A549 (cell line): Measurements from ENCODE around the gene SLX1A. TPM values are rescaled to one million over a fixed set of nuclear protein-coding genes. Genes with fewer than 3 reads are reported as not detected.
"Not testable (repeated sequence)": the region's sequence is repeated elsewhere in the genome, so short reads cannot be mapped to it uniquely, and the experiment has no call there.

Source experiments
- ATAC-seq, 2 experiments: fragments of 200-7000 bp in 1 of 2; fragments of >200 bp in 1 of 2; cut with Nextera tagmentation in 1 of 2; cut with Tn5 transposase in 1 of 2; 3 replicates each; pipeline versions ENCODE4 v1.8.0 to v1.9.1; 2018 to 2020; ENCODE audit warnings: mild to moderate bottlenecking in 1 of 2, moderate library complexity in 1 of 2
- CTCF ChIA-PET: fragments of 300-600 bp; sonication (Branson Sonifier 250); formaldehyde crosslinking; extraction: SDS; loops from one replicate; lab custom pipeline; 2021; ENCODE audit warnings: antibody characterized with exemption, inconsistent platforms; lab: Yijun Ruan, JAX
- POLR2A ChIA-PET: fragments of 350-600 bp; formaldehyde crosslinking; extraction: SDS; loops from one replicate; lab custom pipeline; 2021; ENCODE audit warnings: antibody characterized with exemption, inconsistent platforms; lab: Yijun Ruan, JAX
- DNase-seq, 2 experiments: peaks; one replicate each; pipeline versions ENCODE4 v3.0.0 to v3.0.0-alpha.2; 2011 to 2016; ENCODE audit warnings: low read depth in 1 of 2, low spot score in 1 of 2
- FAIRE-seq: peaks from 2 replicates; lab custom pipeline; 2011; peaks lifted over from hg19 to GRCh38; lab: Jason Lieb, UNC
- H3K27ac ChIP-seq, 2 experiments: fragments of >200 bp; sonication (Bioruptor Twin); formaldehyde crosslinking; 3 replicates each; pipeline ENCODE4 v1.5.1; 2016 to 2017
- H3K4me1 ChIP-seq: fragments of >200 bp; sonication (Bioruptor Twin); formaldehyde crosslinking; 3 replicates; pipeline ENCODE4 v1.6.1; 2016
- H3K4me2 ChIP-seq: fragments of >200 bp; sonication (Bioruptor Twin); formaldehyde crosslinking; 3 replicates; pipeline ENCODE4 v1.6.1; 2016
- H3K4me3 ChIP-seq: fragments of >200 bp; sonication (Bioruptor Twin); formaldehyde crosslinking; 3 replicates; pipeline ENCODE4 v1.5.1; 2016
- H3K9me3 ChIP-seq: fragments of >200 bp; sonication (Bioruptor Twin); formaldehyde crosslinking; 3 replicates; pipeline ENCODE4 v1.6.1; 2016
- ATOH8 ChIP-seq: fragments of 250-450 bp; sonication (Bioruptor Pico); IDR thresholded peaks from 2 replicates; pipeline ENCODE4 v1.5.0; 2020; ENCODE audit warnings: low read depth, mild to moderate bottlenecking, moderate library complexity
- CEBPB ChIP-seq, 2 experiments: fragments of >200 bp in 1 of 2; sonication (Bioruptor Twin) in 1 of 2; formaldehyde crosslinking in 1 of 2; IDR thresholded peaks; 2 replicates each; pipeline ENCODE4 v1.6.1; 2012 to 2016
- CHD2 ChIP-seq: fragments of 150-350 bp; IDR thresholded peaks from 2 replicates; pipeline ENCODE4 v1.6.1; 2014; ENCODE audit warnings: low read length; ENCODE audit not compliant: partially characterized antibody
- FOSL2 ChIP-seq, 2 experiments: fragments of 450-650 bp in 1 of 2; fragments of >200 bp in 1 of 2; sonication (Bioruptor Twin) in 1 of 2; formaldehyde crosslinking; IDR thresholded peaks; 2 replicates each; pipeline versions ENCODE4 v1.5.0 to v1.6.1; 2016 to 2020; ENCODE audit warnings: mild to moderate bottlenecking in 1 of 2, moderate library complexity in 1 of 2
- FOXS1 ChIP-seq: fragments of 250-450 bp; sonication (Bioruptor Pico); IDR thresholded peaks from 2 replicates; pipeline ENCODE4 v1.5.0; 2020; ENCODE audit warnings: mild to moderate bottlenecking, moderate library complexity
- GATA3 ChIP-seq: IDR thresholded peaks from 2 replicates; pipeline ENCODE4 v1.6.1; 2012; ENCODE audit warnings: borderline replicate concordance
- HDAC2 ChIP-seq: fragments of 200-600 bp; sonication (generic); IDR thresholded peaks from 2 replicates; pipeline ENCODE4 v1.6.1; 2016
- HES2 ChIP-seq: fragments of >200 bp; sonication (Bioruptor Twin); formaldehyde crosslinking; IDR thresholded peaks from 2 replicates; pipeline ENCODE4 v1.6.1; 2016
- HOXB5 ChIP-seq: fragments of 250-450 bp; sonication (Bioruptor Pico); IDR thresholded peaks from 2 replicates; pipeline ENCODE4 v1.5.0; 2020; ENCODE audit warnings: mild to moderate bottlenecking, moderate library complexity
- JUNB ChIP-seq: fragments of >200 bp; sonication (Bioruptor Twin); formaldehyde crosslinking; IDR thresholded peaks from 2 replicates; pipeline ENCODE4 v1.6.1; 2016
- KDM1A ChIP-seq: fragments of 200-600 bp; sonication (generic); IDR thresholded peaks from 2 replicates; pipeline ENCODE4 v1.6.1; 2016; ENCODE audit warnings: low read depth, mild to moderate bottlenecking
- MAFK ChIP-seq: fragments of 450-650 bp; IDR thresholded peaks from 2 replicates; pipeline ENCODE4 v1.6.1; 2014; ENCODE audit not compliant: partially characterized antibody
- NPAS2 ChIP-seq: fragments of 250-450 bp; sonication (Bioruptor Pico); IDR thresholded peaks from 2 replicates; pipeline ENCODE4 v1.8.0; 2022; ENCODE audit warnings: mild to moderate bottlenecking, moderate library complexity, borderline replicate concordance
- NR3C1 ChIP-seq: fragments of >200 bp; sonication (Bioruptor Twin); formaldehyde crosslinking; IDR thresholded peaks from 3 replicates; pipeline ENCODE4 v1.6.1; 2017
- PBX3 ChIP-seq: IDR thresholded peaks from 2 replicates; pipeline ENCODE4 v1.6.1; 2012
- POLR2A ChIP-seq: IDR thresholded peaks from 2 replicates; pipeline ENCODE4 v1.6.1; 2012; ENCODE audit warnings: mild to moderate bottlenecking, low read length
- RARB ChIP-seq: fragments of 250-450 bp; sonication (Bioruptor Pico); IDR thresholded peaks from 2 replicates; pipeline ENCODE4 v1.8.0; 2021; ENCODE audit warnings: mild to moderate bottlenecking, moderate library complexity
- REST ChIP-seq: fragments of 200-600 bp; sonication (generic); IDR thresholded peaks from 2 replicates; pipeline ENCODE4 v1.6.1; 2016; ENCODE audit warnings: antibody characterized with exemption, mild to moderate bottlenecking, moderate library complexity
- SREBF2 ChIP-seq: fragments of 450-650 bp; IDR thresholded peaks from 2 replicates; pipeline ENCODE4 v1.6.1; 2014; ENCODE audit warnings: mild to moderate bottlenecking, moderate library complexity
- TP53 ChIP-seq: fragments of 250-450 bp; sonication (Bioruptor Pico); IDR thresholded peaks from 2 replicates; pipeline ENCODE4 v1.5.0; 2021; ENCODE audit warnings: mild to moderate bottlenecking, moderate library complexity
- ZFP36 ChIP-seq: fragments of 450-650 bp; IDR thresholded peaks from 2 replicates; pipeline ENCODE4 v1.6.1; 2014; ENCODE audit warnings: borderline replicate concordance; ENCODE audit not compliant: partially characterized antibody
- ZSCAN20 ChIP-seq: fragments of 250-450 bp; sonication (Bioruptor Pico); IDR thresholded peaks from 2 replicates; pipeline ENCODE4 v1.8.0; 2022; ENCODE audit warnings: mild to moderate bottlenecking, moderate library complexity
- WGBS: methylation state at CpG from one replicate; pipeline ENCODE4 v1.1.6; 2017; ENCODE audit errors: missing lambda C conversion rate; 5-methylcytosine and 5-hydroxymethylcytosine counted together
- polyA plus RNA-seq, 4 experiments: library from polyadenylated mRNA; depleted of rRNA in 3 of 4; stranded (reverse); fragments of >200 nt; fragmentation: RNase III in 1 of 4; extraction: RNeasy Plus Mini Kit Qiagen cat#74134 plus additional on column Dnase treatment in 1 of 4; gene quantifications; 2 replicates in 3 of 4; 3 replicates in 1 of 4; pipeline ENCODE4 v1.2.3, GENCODE V29; 2011 to 2017

Gene SLX1A
- polyA plus RNA-seq, 2 of the 4 experiments (the other 2 are of a cell fraction): 3.5 to 28.4 TPM

- ATAC-seq: no peak
Observed at GRCh38 chr16:30157214-30157613, 36.5 kb upstream of the SLX1A start.

GRCh38 chr16:30163538-30163937 is 30.1 kb upstream of the SLX1A start:
- ATAC-seq: no peak
- Histone ChIP-seq H3K27ac (no peak overlapping the region), H3K4me3 (no peak overlapping the region), H3K9me3 (no peaks in the 10 kb centered on the region), H3K4me2 (no peak overlapping the region), H3K4me1 (no peaks in the 10 kb centered on the region)
- DNase-seq: no peak
- CTCF ChIA-PET: interaction anchor here (0.6 to 1.0 kb wide), 2 partner anchors 60 to 113 kb away, joined by 4 read pairs; no protein-coding TSS in a partner anchor
- no peak for TF ChIP-seq FOXS1 (CRISPR knock-in tag)
- no peak for TF ChIP-seq NPAS2
- no peak for TF ChIP-seq REST
- TF ChIP-seq KDM1A: no peak
- TF ChIP-seq FOSL2 (IDR thresholded peaks at IDR 0.05): no peak
- TF ChIP-seq FOSL2 (CRISPR knock-in tag; IDR thresholded peaks at IDR 0.05): no peak
- no peak for TF ChIP-seq RARB (CRISPR knock-in tag)
- TF ChIP-seq CEBPB (IDR thresholded peaks at IDR 0.05): no peak
- TF ChIP-seq TP53: no peak
- TF ChIP-seq HDAC2: no peak
- TF ChIP-seq ZSCAN20: no peak
- TF ChIP-seq CHD2: no peak
- TF ChIP-seq ATOH8 (CRISPR knock-in tag): no peak
- TF ChIP-seq, all 56 proteins: peak for 0
- POLR2A ChIA-PET: no interaction called here
- no peak for FAIRE-seq
- 71% methylated on average over 3 of the region's 3 CpGs for WGBS

More at GRCh38 chr16:30157214-30157613, 36.5 kb upstream of the SLX1A start:
- CTCF ChIA-PET: no interaction called here
- no peak overlapping the region for H3K27ac ChIP-seq
- no peak for TF ChIP-seq NR3C1
- TF ChIP-seq, all 56 proteins: peak for 0
- POLR2A ChIA-PET: interaction anchor here (0.5 to 0.6 kb wide), 2 partner anchors 20 to 346 kb away, joined by 3 to 6 read pairs; no protein-coding TSS in a partner anchor
- 16% methylated on average over 1 of the region's 1 CpG for WGBS
- no peak for DNase-seq
- Histone ChIP-seq H3K4me2 (no peak overlapping the region), H3K4me3 (no peak overlapping the region), H3K4me1 (no peaks in the 10 kb centered on the region), H3K9me3 (no peaks in the 10 kb centered on the region)
- no peak for FAIRE-seq

DNA sequence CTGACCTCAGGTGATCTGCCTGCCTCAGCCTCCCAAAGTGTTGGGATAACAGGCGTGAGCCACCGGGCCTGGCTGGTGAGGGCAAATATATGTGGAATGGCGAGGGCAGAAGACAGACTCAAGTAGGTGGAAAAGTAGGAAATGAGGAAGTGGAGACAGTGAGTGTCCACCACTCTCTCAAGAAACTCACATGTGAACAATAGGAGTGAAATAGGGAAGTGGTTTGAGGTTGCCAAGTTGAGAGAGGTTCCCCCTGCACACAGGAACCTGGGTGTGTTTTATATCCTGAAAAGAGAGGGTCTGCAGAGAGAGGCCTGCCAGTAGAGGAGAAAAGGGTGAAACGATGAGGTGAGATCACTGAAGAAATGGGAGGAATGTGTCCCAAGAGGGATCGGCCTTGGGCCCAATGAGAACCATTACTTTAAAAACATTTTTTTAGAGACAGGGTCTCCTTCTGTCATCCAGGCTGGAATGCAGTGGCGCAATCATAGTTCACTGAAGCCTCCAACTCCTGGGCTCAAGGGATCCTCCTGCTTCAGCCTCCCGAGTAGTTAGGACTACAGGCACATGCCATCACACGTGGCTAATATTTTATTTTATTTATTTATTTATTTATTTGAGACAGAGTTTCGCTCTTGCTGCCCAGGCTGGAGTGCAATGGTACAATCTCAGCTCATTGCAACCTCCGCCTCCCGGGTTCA is 27.3 kb upstream of the SLX1A start:
- TF ChIP-seq ZFP36 (no peak), KDM1A (no peak), ATOH8 (CRISPR knock-in tag) (no peak), GATA3 (no peak), JUNB (no peak), SREBF2 (no peak), PBX3 (no peak), MAFK (no peak), POLR2A (no peak), HDAC2 (no peak), HOXB5 (CRISPR knock-in tag) (no peak), HES2 (no peak)
- CTCF ChIA-PET: interaction anchor here (1.3 kb wide), 1 partner anchor 14 kb away, joined by 3 read pairs; no protein-coding TSS in a partner anchor

DNA sequence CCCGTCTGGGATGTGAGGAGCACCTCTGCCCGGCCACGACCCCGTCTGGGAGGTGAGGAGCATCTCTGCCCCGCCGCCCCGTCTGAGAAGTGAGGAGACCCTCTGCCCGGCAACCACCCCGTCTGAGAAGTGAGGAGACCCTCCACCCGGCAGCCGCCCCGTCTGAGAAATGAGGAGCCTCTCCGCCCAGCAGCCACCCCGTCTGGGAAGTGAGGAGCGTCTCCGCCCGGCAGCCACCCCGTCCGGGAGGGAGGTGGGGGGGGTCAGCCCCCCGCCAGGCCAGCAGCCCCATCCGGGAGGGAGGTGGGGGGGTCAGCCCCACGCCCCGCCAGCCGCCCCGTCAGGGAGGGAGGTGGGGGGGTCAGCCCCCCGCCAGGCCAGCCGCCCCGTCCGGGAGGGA is 24.9 kb upstream of the SLX1A start:
- ATAC-seq, H3K9me3 ChIP-seq, H3K4me3 ChIP-seq, FAIRE-seq, POLR2A ChIA-PET, CTCF ChIA-PET, H3K27ac ChIP-seq, DNase-seq, H3K4me1 ChIP-seq: not testable (repeated sequence)
- 80% methylated on average over 3 of the region's 29 CpGs for WGBS
- peak overlapping the region; percentile 43; the same call in 2 of the 3 replicates for H3K4me2 ChIP-seq

More for the DNA sequence above, 27.3 kb upstream of the SLX1A start:
- Histone ChIP-seq H3K4me2 (no peak overlapping the region), H3K4me1 (no peaks in the 10 kb centered on the region), H3K4me3 (no peak overlapping the region), H3K27ac (no peak overlapping the region), H3K9me3 (no peaks in the 10 kb centered on the region)
- DNase-seq: no peak
- WGBS: 92% methylated on average over 11 of the region's 11 CpGs
- POLR2A ChIA-PET: no interaction called here
- no peak for ATAC-seq
- FAIRE-seq: no peak
